ENCODE results near the gene STK39. TPM values are rescaled to one million over a fixed set of nuclear protein-coding genes. Genes with fewer than 3 reads are reported as not detected.

Gene STK39
- total and polyA plus RNA-seq, 9 of the 15 experiments (the other 6 are each of a cell fraction or from before 2014, with no cell fraction given), result 0.19 to 0.76 (median 0.51) TPM

- TF ChIP-seq MTF1 (CRISPR knock-in tag; IDR thresholded peaks at IDR 0.05; ENCODE audit: borderline replicate concordance) (no peak), NFE2 (IDR thresholded peaks at IDR 0.05; ENCODE audit: low read depth) (no peak), ZNF282 (CRISPR knock-in tag; IDR thresholded peaks at IDR 0.05) (no peak), RBM25 (IDR thresholded peaks at IDR 0.05; ENCODE audit: low read depth, low read length, severe bottlenecking) (no peak), PHF8 (IDR thresholded peaks at IDR 0.05; ENCODE audit: borderline replicate concordance, low read length) (no peak), BACH1 (tag; IDR thresholded peaks at IDR 0.05) (no peak), ZBTB7A (IDR thresholded peaks at IDR 0.05; ENCODE audit: borderline replicate concordance, control insufficient read depth, low read depth, low read length) (no peak), DDX20 (tag; IDR thresholded peaks at IDR 0.05; ENCODE audit: low read depth) (no peak), CXXC5 (CRISPR knock-in tag; IDR thresholded peaks at IDR 0.05) (peak; percentile 71), ZNF79 (CRISPR knock-in tag; IDR thresholded peaks at IDR 0.05; ENCODE audit: low read depth) (no peak), KLF10 (CRISPR knock-in tag; IDR thresholded peaks at IDR 0.05) (no peak), ZNF263 (CRISPR knock-in tag; IDR thresholded peaks at IDR 0.05; ENCODE audit: borderline replicate concordance) (no peak), TAL1 (IDR thresholded peaks at IDR 0.05) (no peak), SMAD4 (CRISPR knock-in tag; conservative IDR thresholded peaks at IDR 0.05) (peak; percentile 23; the same call in 1 of the 2 replicates), ZBTB17 (CRISPR knock-in tag; IDR thresholded peaks at IDR 0.05) (no peak), ZNF395 (CRISPR knock-in tag; IDR thresholded peaks at IDR 0.05) (peak; percentile 25; the same call in 1 of the 2 replicates), CREM (IDR thresholded peaks at IDR 0.05; ENCODE audit: low read depth) (peak; percentile 66), RFX7 (CRISPR knock-in tag; IDR thresholded peaks at IDR 0.05) (no peak)
- TF ChIP-seq, protein P1, sequence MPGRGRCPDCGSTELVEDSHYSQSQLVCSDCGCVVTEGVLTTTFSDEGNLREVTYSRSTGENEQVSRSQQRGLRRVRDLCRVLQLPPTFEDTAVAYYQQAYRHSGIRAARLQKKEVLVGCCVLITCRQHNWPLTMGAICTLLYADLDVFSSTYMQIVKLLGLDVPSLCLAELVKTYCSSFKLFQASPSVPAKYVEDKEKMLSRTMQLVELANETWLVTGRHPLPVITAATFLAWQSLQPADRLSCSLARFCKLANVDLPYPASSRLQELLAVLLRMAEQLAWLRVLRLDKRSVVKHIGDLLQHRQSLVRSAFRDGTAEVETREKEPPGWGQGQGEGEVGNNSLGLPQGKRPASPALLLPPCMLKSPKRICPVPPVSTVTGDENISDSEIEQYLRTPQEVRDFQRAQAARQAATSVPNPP (IDR thresholded peaks at IDR 0.05; ENCODE audit: borderline replicate concordance, insufficient read depth, insufficient read length), result no peak
- TF ChIP-seq, protein P2, sequence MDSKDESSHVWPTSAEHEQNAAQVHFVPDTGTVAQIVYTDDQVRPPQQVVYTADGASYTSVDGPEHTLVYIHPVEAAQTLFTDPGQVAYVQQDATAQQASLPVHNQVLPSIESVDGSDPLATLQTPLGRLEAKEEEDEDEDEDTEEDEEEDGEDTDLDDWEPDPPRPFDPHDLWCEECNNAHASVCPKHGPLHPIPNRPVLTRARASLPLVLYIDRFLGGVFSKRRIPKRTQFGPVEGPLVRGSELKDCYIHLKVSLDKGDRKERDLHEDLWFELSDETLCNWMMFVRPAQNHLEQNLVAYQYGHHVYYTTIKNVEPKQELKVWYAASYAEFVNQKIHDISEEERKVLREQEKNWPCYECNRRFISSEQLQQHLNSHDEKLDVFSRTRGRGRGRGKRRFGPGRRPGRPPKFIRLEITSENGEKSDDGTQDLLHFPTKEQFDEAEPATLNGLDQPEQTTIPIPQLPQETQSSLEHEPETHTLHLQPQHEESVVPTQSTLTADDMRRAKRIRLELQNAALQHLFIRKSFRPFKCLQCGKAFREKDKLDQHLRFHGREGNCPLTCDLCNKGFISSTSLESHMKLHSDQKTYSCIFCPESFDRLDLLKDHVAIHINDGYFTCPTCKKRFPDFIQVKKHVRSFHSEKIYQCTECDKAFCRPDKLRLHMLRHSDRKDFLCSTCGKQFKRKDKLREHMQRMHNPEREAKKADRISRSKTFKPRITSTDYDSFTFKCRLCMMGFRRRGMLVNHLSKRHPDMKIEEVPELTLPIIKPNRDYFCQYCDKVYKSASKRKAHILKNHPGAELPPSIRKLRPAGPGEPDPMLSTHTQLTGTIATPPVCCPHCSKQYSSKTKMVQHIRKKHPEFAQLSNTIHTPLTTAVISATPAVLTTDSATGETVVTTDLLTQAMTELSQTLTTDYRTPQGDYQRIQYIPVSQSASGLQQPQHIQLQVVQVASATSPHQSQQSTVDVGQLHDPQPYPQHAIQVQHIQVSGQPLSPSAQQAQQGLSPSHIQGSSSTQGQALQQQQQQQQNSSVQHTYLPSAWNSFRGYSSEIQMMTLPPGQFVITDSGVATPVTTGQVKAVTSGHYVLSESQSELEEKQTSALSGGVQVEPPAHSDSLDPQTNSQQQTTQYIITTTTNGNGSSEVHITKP (IDR thresholded peaks at IDR 0.05; ENCODE audit: partially characterized antibody), result no peak
- TF ChIP-seq, protein P3, sequence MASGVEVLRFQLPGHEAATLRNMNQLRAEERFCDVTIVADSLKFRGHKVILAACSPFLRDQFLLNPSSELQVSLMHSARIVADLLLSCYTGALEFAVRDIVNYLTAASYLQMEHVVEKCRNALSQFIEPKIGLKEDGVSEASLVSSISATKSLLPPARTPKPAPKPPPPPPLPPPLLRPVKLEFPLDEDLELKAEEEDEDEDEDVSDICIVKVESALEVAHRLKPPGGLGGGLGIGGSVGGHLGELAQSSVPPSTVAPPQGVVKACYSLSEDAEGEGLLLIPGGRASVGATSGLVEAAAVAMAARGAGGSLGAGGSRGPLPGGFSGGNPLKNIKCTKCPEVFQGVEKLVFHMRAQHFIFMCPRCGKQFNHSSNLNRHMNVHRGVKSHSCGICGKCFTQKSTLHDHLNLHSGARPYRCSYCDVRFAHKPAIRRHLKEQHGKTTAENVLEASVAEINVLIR (CRISPR knock-in tag; IDR thresholded peaks at IDR 0.05), result peak; percentile 22; the same call in 1 of the 2 replicates
These were observed 683 bp downstream of the STK39 start (continued) for GRCh38 chr2:168246483-168247340.

Data from K562 (cell line).